ENCODE measurements around the gene CEBPZ.
"Not testable (repeated sequence)": the region's sequence is repeated elsewhere in the genome, so short reads cannot be mapped to it uniquely, and the experiment has no call there.

CEBPZ gene

DNA sequence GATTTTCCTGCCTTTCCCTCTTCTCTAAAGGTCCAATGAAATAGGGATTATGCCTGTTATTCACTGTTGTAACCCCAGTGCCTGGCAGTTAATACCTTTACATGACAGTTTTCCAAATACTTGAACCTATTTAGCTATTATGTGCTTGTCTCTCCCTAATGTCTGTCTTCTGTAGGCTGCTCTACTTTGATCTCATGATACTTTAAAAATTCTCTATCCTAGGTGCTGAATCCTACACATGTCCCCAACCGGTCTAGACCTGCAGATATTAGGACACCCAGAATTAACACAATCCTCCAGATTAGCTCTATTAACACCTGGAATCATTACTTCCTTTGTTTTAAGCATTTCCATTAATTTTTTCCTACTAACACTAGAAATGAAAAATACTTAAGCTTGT lies 7.3 kb downstream of the CEBPZ start:
- no peak overlapping the region for H3K4me3 ChIP-seq (ENCODE audit: low read depth, low read length)
- no peak for DNase-seq (ENCODE audit: low read depth, low spot score)
- ChIA-PET POLR2A (no interaction called here), CTCF (no interaction called here)
- TF ChIP-seq CTCF (IDR thresholded peaks at IDR 0.05; ENCODE audit: insufficient read depth, low read length, missing control alignments): no peak

GRCh38 chr2:37223131-37223530 lies 8.3 kb downstream of the CEBPZ start:
- no peak for DNase-seq (ENCODE audit: low read depth, low spot score)
- ChIA-PET POLR2A (no interaction called here), CTCF (no interaction called here)
- TF ChIP-seq CTCF (IDR thresholded peaks at IDR 0.05; ENCODE audit: insufficient read depth, low read length, missing control alignments): no peak
- H3K4me3 ChIP-seq (ENCODE audit: low read depth, low read length): no peak overlapping the region

DNA sequence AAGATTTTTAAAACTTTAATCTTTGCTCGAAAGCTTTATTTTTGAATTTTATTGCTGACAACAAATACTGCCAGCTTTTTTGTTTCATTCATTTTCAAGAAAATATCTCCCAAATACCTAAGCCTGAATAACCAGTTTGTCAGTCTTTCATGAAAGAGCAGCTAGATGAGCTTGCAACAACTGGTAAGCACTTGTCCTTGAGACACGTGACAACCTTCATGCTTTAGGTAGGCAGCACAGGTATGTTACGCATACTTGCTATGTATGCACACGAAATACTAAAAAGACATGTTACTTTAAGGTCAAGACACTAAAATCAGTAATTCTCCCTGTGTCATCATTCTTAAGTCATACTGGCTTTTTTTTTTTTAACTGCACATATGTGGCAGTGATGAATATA lies 12.3 kb downstream of the CEBPZ start:
- no peak for DNase-seq (ENCODE audit: low read depth, low spot score)
- TF ChIP-seq CTCF (IDR thresholded peaks at IDR 0.05; ENCODE audit: insufficient read depth, low read length, missing control alignments): no peak
- CTCF ChIA-PET: interaction anchor here (0.6 to 1.1 kb wide), 3 partner anchors 12 to 191 kb away, joined by 3 read pairs; no protein-coding TSS in a partner anchor
- H3K4me3 ChIP-seq (ENCODE audit: low read depth, low read length): no peak overlapping the region
- POLR2A ChIA-PET: no interaction called here

DNA sequence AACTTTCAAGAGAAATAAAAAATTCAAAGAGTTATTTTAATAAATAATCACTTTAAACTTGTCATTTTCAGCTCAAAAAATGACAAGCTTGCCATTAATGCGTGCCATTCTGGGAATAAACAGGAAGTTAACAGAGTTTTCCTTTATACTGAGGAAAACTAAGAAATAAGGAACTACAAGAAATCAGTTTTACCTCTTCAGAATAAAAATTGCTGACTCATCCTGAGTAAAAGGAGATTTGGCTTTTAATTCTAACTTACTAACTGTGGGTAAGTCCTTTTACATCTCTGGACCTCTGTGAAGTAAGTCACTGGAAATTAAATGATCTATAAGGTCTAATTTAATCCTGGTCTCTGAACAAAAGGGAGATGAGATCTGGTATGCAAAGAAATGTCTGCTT lies 16.1 kb downstream of the CEBPZ start:
- no peak overlapping the region for H3K4me3 ChIP-seq (ENCODE audit: low read depth, low read length)
- POLR2A ChIA-PET: no interaction called here
- DNase-seq (ENCODE audit: low read depth, low spot score): no peak
- CTCF ChIA-PET: interaction anchor here (1.2 to 1.5 kb wide), 2 partner anchors 12 to 46 kb away, joined by 3 to 4 read pairs; no protein-coding TSS in a partner anchor
- no peak for TF ChIP-seq CTCF (IDR thresholded peaks at IDR 0.05; ENCODE audit: insufficient read depth, low read length, missing control alignments)

DNA sequence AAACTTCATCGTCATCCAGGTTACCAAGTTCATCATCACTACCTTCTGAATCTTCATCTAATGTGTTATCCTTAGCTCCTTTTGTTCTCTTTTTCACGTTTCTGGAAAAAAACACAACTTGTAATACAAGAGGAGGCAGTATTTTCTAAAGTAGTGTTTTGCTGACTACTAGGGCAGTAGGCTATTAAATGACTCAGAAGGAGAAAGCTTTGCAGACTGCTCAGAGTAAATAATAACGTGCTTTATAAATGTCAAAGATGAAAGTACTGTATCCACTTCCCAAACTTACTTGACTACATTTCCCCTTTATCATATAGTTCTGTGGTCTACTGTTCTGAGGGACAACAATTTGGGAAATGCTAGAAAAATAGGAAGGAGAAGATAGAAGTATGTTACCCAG lies 19.5 kb downstream of the CEBPZ start:
- DNase-seq (ENCODE audit: low read depth, low spot score): no peak
- H3K4me3 ChIP-seq (ENCODE audit: low read depth, low read length): no peak overlapping the region
- no peak for TF ChIP-seq CTCF (IDR thresholded peaks at IDR 0.05; ENCODE audit: insufficient read depth, low read length, missing control alignments)
- POLR2A ChIA-PET: no interaction called here
- CTCF ChIA-PET: interaction anchor here (0.7 to 1.0 kb wide), 2 partner anchors 12 to 13 kb away, joined by 3 read pairs; no protein-coding TSS in a partner anchor

DNA sequence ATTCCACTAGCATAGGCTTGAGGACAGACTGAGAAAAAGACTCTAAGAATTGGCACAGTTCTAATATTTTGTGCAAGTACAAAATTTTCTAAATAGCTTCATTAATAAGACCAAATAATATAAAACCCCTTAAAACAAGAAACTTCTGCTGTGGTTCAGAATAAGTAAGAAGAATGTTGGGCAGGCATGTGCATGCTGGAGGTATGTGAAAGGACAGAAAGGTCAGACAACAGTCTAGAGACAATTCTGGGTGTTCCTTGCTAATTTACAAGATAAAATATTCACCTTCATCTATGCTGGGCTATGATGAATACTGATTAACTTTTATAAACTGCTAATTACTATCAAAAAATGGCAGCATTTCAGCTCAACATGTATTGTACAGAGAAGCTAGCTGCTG lies 20.2 kb downstream of the CEBPZ start:
- ChIA-PET CTCF (interaction anchor here (0.7 to 1.0 kb wide), 2 partner anchors 11 to 13 kb away, joined by 3 read pairs; no protein-coding TSS in a partner anchor), POLR2A (no interaction called here)
- TF ChIP-seq CTCF (IDR thresholded peaks at IDR 0.05; ENCODE audit: insufficient read depth, low read length, missing control alignments): no peak

GRCh38 chr2:37206760-37207159 lies 24.6 kb downstream of the CEBPZ start:
- POLR2A ChIA-PET; H3K4me3 ChIP-seq (ENCODE audit: low read depth, low read length); DNase-seq (ENCODE audit: low read depth, low spot score): not testable (repeated sequence)
- CTCF ChIA-PET: interaction anchor here (1.1 kb wide), 1 partner anchor 13 kb away, joined by 3 read pairs; no protein-coding TSS in a partner anchor

More for the DNA sequence above, 20.2 kb downstream of the CEBPZ start:
- H3K4me3 ChIP-seq (ENCODE audit: low read depth, low read length): no peak overlapping the region
- no peak for DNase-seq (ENCODE audit: low read depth, low spot score)
